ENCODE measurements around the gene PWP1. TPM values are rescaled to one million over a fixed set of nuclear protein-coding genes. Genes with fewer than 3 reads are reported as not detected.

PWP1 gene
- 10 to 100 TPM; 13.0 to 19.1 TPM for total RNA-seq
- long read RNA-seq, transcript PWP1-201 (15 exons, 2,621 nt) = major isoform, 14 of 18 reads
- long read RNA-seq, partial matches to known transcripts = 2 of 18 reads
- long read RNA-seq, other reads (novel, unspliced or antisense) = 2 of 18 reads

DNA sequence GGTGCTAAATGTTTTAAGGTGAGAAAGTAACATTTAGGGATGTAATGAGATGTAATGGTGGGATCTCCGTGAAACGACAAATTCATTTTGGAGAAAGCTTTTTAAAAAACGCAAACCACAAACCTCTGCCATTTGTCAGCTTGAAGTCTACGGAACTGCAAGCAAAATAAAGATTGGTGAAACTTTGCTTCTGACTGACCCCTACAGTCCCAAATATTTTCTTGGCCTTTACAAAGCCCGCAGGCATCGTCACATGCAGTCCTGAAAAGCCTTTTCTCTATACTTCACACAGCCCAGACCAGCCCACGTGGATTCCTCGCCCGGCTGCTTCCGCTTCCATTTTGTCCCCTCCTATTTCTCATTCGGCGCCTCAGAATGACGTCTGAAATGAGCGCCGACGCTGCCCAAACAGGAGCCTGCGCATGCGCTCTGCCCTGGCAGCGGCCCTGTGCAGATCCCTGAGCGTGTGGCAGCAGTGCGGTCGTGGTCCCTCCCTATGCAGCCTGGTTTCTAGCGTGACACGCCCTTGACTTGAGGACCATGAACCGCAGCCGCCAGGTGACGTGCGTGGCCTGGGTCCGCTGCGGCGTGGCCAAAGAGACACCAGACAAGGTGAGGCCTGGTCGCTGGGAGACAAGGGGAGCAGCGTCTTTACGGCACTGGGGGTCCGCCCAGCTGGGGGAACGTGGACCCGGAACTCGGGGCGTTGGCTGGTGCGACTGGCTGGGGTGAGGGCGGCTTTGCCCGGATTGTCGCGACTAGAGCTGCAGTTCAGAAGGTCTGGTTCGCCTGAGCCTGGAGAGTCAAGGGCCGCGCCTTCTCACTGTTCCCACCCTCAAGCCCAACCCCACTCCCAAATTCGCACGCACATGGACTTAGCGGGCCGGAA, at the start of gene PWP1:
Gene PWP1, plus strand, starts transcription at position 440 of the 889 bp plus-strand sequence. Its CDS starts 101 bp downstream, at position 541.
- peak; percentile 97 for ATAC-seq
- intact Hi-C loops (cut with DNase I) = loop anchor here in 1 of 2 donors (5.0 kb wide), 1 partner anchor 77 kb away; the partner anchor contains the start of gene PRDM4
- DNase-seq = peak; percentile 97

DNA sequence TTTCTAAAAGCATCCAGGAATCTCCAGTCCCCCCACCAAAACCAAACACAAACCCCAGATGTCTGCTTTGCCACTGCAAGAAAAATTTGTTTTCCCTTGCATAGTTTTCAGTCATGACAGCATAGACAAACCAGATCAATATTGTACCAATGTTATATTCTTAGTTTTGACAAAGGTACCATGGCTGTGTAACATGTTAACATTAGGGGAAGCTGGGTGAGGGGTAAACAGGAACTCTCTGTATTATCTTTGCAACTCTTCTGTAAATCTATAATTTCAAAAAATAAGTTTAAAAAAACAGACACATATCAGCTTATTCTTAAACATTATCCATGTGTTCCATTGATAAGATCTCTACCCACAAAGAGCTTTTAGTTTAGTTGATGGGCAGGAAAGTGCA, 44.4 kb upstream of the PWP1 start:
- intact Hi-C loops (cut with DNase I) = no loop called here
- DNase-seq = no peak
- no peak for ATAC-seq

DNA sequence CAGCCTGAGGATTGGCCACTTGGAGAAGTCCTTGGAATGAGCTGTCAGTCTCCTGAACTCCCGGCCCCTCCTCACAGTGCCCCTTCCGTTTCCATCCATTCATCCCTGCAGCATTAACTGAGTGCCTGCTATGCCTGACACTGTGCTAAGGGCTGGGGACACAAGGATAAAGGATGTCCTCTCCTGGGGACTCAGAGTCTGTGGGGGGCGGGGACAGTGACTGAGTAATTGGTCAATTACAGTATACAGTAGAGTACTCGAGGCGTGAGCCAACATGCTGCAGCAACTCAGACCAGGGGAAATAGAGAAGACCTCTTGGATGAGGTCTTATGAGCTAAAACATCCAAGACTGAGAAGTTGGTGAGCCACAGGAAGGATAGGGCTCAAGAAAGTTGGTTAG, 43.4 kb upstream of the PWP1 start:
- intact Hi-C loops (cut with DNase I) = no loop called here
- DNase-seq = no peak
- ATAC-seq = no peak

DNA sequence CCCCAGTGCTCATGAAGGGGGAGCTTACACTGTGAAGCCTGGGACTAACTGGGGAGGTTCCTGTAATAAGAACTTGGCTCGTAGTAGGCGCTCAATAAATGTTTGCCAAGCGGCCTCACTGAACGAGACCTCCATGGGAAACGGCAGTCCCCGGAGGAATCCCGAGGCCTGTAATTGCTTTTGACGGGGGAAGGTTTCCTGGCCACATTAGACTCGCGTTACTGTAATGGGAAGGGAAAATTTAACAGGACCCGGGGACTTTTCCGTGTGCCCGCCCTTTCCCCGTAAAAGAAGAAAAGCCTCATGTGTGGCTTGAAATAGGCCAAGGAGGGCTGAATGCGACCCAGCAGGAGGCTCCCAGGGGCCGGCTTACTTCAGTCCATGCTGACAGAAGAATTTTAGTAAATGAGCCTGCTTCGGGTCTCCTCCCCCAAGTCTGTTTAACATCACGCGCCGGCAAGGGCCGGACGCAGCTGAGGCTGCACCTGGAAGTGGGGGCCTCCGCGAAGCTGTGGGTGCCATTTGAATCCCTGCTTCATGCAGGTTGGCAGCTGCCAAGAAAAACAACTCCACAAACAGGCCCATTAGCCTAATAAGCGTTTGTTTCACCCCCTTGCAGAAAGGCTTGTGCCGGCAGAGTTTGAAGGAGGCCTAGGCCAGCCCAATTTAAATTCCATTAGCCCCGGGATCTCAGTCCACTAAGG, 39.8 kb upstream of the PWP1 start:
- intact Hi-C loops (cut with DNase I) = no loop called here
- ATAC-seq = peak in 1 of 2 donors; percentile 34
- no peak for DNase-seq

DNA sequence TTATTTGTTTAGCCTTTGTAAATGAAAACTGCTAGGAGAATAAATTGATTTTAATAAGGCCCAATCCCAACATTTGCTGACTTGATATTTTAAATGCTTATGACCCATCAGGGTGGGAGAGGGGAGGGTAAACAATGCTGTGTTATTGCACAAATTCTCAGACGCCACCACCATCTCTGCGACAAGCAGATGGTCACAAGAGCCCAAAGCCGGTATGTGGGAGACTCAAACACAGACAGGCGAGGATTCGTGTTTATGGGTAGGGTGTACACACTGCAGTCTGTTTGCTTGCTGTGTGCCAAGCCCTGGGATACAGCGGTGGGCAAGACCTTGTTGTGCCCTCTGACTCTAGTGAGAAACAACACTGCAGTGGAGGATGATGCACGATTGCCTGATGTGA, 39.2 kb upstream of the PWP1 start:
- intact Hi-C loops (cut with DNase I) = no loop called here
- no peak for DNase-seq

DNA sequence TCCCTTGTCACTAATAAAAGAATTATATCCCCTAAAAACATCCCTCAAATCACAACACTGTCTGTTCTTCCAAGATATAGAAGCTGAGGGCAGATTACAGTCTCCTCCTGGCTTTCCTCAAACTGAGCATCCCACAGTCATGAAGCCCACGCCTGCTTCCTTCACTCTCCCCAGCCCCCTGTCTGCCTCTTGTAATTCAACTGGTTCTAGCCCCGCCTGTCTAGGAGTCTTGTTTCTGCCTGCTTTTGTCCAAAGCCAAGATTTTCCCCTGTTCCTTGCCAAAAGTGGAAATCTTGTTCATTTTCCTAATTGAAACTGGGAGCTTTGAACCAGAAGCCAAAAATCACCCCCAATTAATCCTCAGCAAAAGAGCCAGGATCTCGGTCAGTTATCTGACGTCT, 35.9 kb upstream of the PWP1 start:
- ATAC-seq (peak in 1 of 2 donors; percentile 41), DNase-seq (no peak)
- intact Hi-C loops (cut with DNase I) = no loop called here

More for the DNA sequence above, 39.2 kb upstream of the PWP1 start:
- ATAC-seq = no peak

DNA sequence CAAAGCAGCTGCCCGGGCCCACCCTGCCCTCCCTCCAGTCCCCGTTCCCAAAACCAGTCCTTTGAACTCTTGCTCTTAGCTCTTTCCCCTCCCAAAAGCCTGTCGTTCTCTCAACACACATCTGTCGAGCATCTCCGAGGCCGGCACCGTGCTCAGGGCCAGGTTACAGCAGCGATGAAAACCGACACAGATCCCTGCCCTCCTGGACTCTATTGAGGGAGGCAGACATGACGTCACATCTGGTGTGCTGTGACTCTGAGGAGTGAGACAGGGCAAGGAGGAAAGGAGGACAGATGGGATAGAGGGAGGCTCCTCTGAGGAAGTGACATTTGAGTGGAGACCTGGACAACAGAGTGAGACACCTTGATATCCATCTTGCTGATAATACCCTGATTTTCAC, 34.6 kb upstream of the PWP1 start:
- intact Hi-C loops (cut with DNase I) = no loop called here
- ATAC-seq = no peak
- DNase-seq = no peak

DNA sequence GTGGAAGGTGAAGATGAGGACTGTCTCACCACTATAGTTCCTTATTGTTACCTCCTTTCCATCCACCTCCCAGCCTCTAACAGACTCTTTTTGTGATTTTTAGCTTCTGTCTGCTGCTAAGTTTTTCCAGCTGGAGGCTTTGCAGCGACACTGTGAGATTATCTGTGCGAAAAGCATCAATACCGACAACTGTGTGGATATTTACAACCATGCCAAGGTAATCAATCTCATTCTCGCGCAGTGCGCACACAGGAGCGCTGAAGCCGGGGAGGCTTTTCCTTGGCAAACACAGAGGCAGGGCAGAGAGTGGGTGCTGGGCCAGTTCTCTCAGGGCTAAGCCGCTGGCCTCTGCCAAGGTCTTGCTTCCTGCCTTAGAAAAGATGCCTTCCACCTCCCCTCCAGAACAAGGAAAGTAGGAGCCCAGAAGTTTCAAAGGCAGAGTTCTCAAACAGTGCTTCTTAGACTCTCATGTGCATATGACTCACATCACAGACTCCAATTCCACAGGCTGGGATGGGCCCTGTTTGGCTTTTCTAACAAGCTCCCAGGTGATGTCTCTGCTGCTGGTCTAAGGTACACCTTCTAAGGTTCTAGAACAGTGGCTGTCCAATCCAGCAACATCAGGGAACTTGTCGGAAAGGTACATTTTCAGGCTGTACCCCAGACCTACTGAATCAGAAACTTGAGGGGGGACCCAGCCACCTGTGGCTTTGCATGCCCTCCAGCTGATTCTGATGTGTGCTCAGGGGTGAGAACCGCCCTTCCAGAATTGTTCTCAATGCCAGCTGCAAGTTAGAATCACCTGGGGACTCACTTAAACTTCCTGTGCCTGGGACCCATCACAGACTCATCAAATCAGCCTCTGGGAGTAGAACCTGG, 33.8 kb upstream of the PWP1 start:
- DNase-seq (no peak), ATAC-seq (no peak)
- intact Hi-C loops (cut with DNase I) = no loop called here

DNA sequence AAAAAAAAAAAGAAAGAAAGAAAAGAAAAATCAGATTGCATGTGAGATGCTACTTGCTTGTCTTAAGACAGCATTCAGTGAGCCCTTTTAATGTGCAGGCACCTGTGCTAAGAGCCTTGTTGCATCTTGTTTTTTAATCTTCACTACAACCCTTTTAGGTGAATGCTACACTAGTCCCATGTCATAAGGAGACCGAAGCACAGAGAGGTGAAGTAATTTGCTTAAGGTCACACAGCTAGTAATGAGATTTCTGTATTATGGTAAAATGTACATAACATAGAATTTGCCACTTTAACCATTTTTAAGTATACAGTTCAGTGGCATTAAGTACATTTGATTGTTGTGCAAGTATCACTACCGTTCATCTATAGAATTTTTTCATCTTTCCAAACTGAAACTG, 32.1 kb upstream of the PWP1 start:
- intact Hi-C loops (cut with DNase I) = no loop called here
- ATAC-seq (no peak), DNase-seq (no peak)

DNA sequence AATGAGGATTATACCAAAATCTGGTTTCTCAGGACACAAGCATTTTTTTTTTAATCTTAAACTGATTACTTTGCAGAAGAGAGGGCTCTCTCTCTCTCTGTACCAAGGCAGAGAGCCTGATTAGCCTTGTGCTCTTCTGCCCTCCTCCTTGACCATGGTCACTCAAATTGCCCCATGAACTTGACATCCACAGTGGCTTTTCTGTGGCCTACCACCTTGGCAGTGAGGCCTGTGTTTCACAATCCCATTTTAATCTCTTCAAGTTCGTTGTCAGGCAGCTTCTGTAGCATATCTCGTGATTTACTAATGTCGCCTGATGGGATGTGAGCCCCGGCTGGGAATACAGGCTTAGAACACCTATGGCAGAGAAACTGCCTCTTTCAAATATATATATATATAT, 30.7 kb upstream of the PWP1 start:
- DNase-seq = no peak
- intact Hi-C loops (cut with DNase I) = no loop called here
- no peak for ATAC-seq

DNA sequence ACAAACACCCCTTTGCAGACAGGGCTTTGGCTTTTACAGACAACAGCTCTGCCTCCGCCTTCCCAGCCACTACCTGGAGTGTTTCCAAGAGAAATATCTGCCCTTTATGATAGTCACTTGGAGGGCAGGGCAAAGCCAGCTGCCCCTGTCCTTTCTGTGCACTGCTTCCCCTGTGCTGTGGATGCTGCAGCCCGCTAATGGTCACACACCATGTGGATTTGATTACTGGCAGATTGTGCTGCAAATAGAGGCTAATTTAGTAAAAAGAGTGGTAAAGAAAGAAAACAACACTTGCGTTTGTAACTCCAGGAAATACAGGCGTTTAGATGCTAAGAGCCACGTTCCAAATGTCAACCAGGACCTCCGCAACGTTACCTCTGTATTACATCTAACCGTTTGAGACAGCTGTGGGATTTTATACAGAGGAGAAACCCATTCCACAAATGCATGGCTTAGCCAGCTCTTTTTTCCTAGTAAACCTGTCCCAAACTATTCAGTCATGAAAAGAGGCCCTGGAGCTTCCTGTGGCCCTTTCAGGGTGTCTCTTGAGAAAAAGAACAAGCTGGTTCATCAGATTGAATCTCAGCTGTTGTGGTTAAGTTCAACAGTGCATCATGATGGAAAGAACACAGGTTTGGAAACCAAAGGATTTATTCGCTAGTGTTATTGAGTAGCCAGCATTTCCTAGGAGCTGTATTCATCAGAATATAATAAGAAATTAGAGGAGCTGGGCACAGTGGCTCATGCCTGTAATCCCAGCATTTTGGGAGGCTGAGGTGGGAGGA, 30.1 kb upstream of the PWP1 start:
- DNase-seq = no peak
- intact Hi-C loops (cut with DNase I) = no loop called here
- peak in 1 of 2 donors; percentile 34 for ATAC-seq

DNA sequence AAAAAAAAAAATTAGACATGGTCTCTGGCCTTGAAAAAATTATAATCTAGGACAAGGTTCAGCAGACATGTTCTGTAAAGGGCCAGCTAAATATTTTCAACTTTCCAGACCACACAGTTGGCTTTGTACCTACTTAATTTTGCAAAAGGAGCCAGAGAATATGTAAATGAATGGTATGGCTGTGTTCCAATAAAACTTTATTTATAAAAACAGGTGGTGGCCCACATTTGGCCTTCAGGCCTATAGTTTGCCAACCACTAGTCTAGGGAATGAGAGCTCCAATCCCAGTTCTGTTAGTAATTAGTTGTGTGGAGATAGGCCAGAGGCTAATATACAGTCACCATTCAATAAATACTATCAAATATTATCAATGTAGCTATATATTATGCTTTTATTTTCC, 29.3 kb upstream of the PWP1 start:
- intact Hi-C loops (cut with DNase I) = no loop called here
- DNase-seq (no peak), ATAC-seq (no peak)

DNA sequence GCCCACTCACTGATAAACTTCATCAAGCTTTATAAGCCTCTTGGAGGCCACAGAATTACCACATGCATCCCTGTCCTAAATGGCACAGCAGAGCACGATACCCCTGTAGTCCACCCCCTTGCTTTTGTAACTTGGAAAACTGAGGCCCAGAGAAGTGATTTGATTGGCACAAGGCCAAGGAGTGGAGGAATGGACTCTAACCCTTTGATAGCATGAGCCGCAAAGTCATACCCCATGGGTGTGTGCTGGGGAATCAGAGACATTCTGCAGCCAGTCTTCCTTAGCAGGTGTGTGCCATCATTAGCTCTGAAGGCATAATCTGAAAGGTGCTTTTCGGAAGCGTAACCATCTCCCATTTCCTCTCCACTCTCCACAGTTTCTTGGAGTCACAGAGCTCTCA, 28.5 kb upstream of the PWP1 start:
- ATAC-seq = no peak
- no peak for DNase-seq
- intact Hi-C loops (cut with DNase I) = no loop called here

DNA sequence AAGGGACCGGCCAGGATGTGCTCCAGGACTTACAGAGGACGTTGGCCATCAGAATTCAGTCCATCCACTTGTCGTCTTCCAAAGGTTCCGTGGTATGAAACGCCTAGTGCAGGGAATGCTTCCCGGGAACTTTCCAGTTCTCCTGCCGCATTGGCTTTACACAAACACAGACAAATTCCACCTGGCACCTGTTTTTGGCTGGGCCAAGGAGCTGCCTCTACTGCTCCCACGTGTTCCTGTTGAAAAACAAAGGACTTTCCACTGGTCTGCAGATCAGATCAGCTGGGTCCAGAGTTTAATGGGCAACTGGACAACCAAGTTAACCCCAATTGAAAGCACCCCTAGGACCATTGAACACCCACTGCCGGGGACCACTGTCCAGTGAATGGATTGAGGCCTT, 28.0 kb upstream of the PWP1 start:
- intact Hi-C loops (cut with DNase I) = no loop called here
- no peak for DNase-seq

DNA sequence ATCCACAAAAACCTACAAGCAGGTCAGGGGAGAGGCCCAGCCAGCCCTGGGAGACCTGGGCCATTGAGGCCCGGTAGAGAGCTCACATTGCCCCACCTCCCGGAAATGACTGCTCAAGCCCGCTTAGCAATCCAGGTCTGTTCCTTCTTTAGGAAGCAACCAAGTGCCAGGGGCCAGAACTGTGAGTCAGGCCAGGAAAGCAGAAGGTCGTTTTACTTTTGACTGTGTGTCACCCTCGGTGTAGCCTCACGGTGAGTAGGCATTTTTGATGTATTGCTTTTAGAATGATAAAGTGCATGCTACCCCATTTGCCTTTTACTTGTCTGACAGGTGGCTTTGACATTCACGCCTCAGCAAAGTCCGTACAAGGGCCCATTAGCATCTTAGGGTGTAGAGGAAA, 25.4 kb upstream of the PWP1 start:
- ATAC-seq = no peak
- intact Hi-C loops (cut with DNase I) = no loop called here
- DNase-seq = no peak

More for the DNA sequence above, 28.0 kb upstream of the PWP1 start:
- ATAC-seq = no peak

DNA sequence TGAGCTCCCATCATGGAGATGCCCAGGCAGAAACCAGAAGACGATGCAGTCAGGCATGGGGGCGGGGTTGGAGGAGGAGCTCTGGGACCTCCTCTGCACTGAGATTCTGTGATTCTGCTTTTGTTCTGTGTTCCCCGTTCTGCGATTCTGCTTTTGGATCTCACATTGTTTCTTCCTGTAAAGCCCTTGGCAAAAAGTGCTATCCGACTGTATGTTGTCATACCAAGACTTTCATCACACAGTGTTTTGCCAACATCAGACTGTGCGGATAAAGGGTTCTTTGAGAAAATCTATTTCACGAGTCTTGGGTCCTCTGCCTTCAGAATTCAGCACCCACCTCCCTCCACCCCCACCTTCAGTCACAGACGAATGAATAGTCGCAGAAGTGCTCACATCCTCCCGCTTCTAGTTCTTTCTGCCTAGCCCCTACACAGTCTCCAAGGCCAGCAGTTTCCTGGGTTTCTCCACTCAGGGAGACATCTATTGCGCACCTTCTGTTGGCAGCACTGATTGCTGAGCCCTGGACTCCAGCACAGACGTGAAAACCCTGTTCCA, 24.7 kb upstream of the PWP1 start:
- no peak for DNase-seq
- intact Hi-C loops (cut with DNase I) = no loop called here
- ATAC-seq = no peak

DNA sequence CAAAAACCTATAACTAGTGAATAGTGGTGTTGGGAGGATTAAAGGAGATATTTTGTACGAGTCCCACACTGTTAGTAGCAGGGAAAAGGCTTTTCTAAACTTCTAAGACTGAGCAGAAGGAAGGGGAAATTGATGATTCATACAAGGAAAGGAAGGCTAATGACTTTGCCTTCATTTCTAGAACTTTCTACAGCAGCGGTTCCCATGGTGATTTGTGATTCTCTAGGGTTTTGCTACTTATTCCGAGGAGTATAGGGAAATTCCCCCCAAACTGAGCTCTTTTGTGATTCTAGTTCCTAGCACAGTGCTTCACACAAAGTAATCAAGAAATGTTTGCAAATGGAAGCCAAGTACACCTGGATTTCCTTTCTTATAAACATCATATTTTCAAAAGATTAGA, 23.8 kb upstream of the PWP1 start:
- intact Hi-C loops (cut with DNase I) = no loop called here
- DNase-seq (no peak), ATAC-seq (no peak)

DNA sequence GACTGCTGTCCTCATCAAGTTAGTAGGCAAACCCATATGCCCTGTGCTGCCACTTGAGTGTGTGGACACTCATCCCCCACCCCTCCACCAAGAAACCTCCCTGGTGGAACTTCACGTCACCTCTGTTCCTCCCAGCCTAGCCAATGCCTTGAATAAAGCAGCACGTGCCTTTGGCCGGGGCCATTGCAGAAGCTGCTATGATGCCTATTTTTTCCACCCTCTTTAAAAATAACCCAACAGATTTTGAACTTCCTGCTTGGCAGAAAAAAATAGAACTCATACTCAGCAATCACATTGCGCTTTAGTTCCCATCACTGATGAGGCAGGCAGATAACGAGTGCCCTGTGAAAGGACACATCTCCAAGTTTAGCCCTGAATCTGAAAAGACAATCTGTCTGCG, 23.1 kb upstream of the PWP1 start:
- DNase-seq (no peak), ATAC-seq (no peak)
- intact Hi-C loops (cut with DNase I) = no loop called here
